Natural killer cell (primary cell): ENCODE data around the gene HSD17B2. TPM values are rescaled to one million over a fixed set of nuclear protein-coding genes. Genes with fewer than 3 reads are reported as not detected.

ENCODE experiments used
- ATAC-seq, 3 donors: fragments of 150-1000 bp in 2 of 3; fragments of 200-7000 bp in 1 of 3; cut with Tn5 transposase; 1 replicate in 1 of 3; 2 replicates in 2 of 3; pipeline ENCODE4 v1.10.0; 2021; ENCODE audit warnings: mild to moderate bottlenecking in 2 of 3, moderate library complexity in 2 of 3
- DNase-seq, 2 donors: peaks; one replicate each; pipeline versions ENCODE4 v3.0.0 to v3.0.0-alpha.2; 2013 to 2021; ENCODE audit warnings: mixed read lengths in 1 of 2
- H3K27ac ChIP-seq: one replicate; pipeline ENCODE4 v1.5.1; 2013; ENCODE audit warnings: mild to moderate bottlenecking, low read length
- H3K27me3 ChIP-seq: one replicate; pipeline ENCODE4 v1.6.1; 2013; ENCODE audit warnings: low read length; ENCODE audit not compliant: control insufficient read depth, insufficient read depth
- H3K36me3 ChIP-seq: one replicate; pipeline ENCODE4 v1.6.1; 2013; ENCODE audit warnings: low read length; ENCODE audit not compliant: control insufficient read depth, insufficient read depth
- H3K4me1 ChIP-seq: one replicate; pipeline ENCODE4 v1.6.1; 2013; ENCODE audit warnings: low read length; ENCODE audit not compliant: control insufficient read depth, insufficient read depth
- H3K4me3 ChIP-seq: one replicate; pipeline ENCODE4 v1.5.1; 2013; ENCODE audit warnings: low read length
- H3K9me3 ChIP-seq: one replicate; pipeline ENCODE4 v1.6.1; 2013; ENCODE audit warnings: low read length; ENCODE audit not compliant: control insufficient read depth, insufficient read depth
- H3K27ac Mint-ChIP-seq, 2 donors: one replicate each; pipeline ENCODE4 v1.8.0; 2022; ENCODE audit warnings: mild to moderate bottlenecking in 2 of 2, mixed read lengths in 2 of 2, moderate library complexity in 1 of 2
- H3K27me3 Mint-ChIP-seq, 2 donors: one replicate each; pipeline ENCODE4 v1.8.0; 2022; ENCODE audit warnings: low read depth in 2 of 2, mixed read lengths in 2 of 2
- H3K36me3 Mint-ChIP-seq: one replicate; pipeline ENCODE4 v1.8.0; 2022; ENCODE audit warnings: mixed read lengths
- H3K4me1 Mint-ChIP-seq, 2 donors: one replicate each; pipeline ENCODE4 v1.8.0; 2022; ENCODE audit warnings: mixed read lengths in 2 of 2
- H3K4me3 Mint-ChIP-seq: one replicate; pipeline ENCODE4 v1.8.0; 2022; ENCODE audit warnings: mild to moderate bottlenecking, moderate library complexity, mixed read lengths
- H3K9me3 Mint-ChIP-seq, 2 donors: one replicate each; pipeline ENCODE4 v1.8.0; 2022; ENCODE audit warnings: mixed read lengths in 2 of 2
- CTCF ChIP-seq: fragments of 200-600 bp; IDR thresholded peaks from one replicate; pipeline ENCODE4 v1.8.0; 2022; ENCODE audit warnings: antibody characterized with exemption
- WGBS: methylation state at CpG from one replicate; pipeline ENCODE4 v1.1.7; 2013; ENCODE audit warnings: missing lambda C conversion rate; ENCODE audit not compliant: insufficient coverage; 5-methylcytosine and 5-hydroxymethylcytosine counted together
- intact Hi-C: fragments of 100-400 bp; cut with micrococcal nuclease; formaldehyde crosslinking; loops from one replicate; pipeline ENCODE4 v1.14.2; 2022
- total RNA-seq, 4 donors: library from RNA; stranded (reverse); fragments of 120-200 nt in 1 of 4; gene quantifications; one replicate each; pipeline versions ENCODE4 v1.2.3 to v1.2.4, GENCODE V29; 2013 to 2022

Gene HSD17B2
- total RNA-seq, 3 donors from 2014 or later (not counting 1 experiment from before 2014, with no cell fraction given): not detected

- Mint-ChIP-seq H3K9me3 (no peaks in the 10 kb centered on the region), H3K27me3 (peaks cover 11 to 26% of the 10 kb centered on the region in 2 donors), H3K4me1 (no peaks in the 10 kb centered on the region), H3K27ac (no peak overlapping the region), H3K36me3 (no peaks in the 10 kb centered on the region), H3K4me3 (no peak overlapping the region)
- no peak overlapping the region for H3K27ac ChIP-seq
- H3K4me3 ChIP-seq: no peak overlapping the region
- WGBS: 94% methylated on average over 2 of the region's 3 CpGs
- H3K9me3 ChIP-seq: no peaks in the 10 kb centered on the region
- H3K4me1 ChIP-seq: no peaks in the 10 kb centered on the region
- intact Hi-C loops: no loop called here
- no peak for TF ChIP-seq CTCF
- H3K27me3 ChIP-seq: no peaks in the 10 kb centered on the region
- H3K36me3 ChIP-seq: no peaks in the 10 kb centered on the region
- ATAC-seq: no peak
- DNase-seq: no peak
These were observed 5.2 kb downstream of the HSD17B2 start for GRCh38 chr16:82040296-82040695.

- Histone ChIP-seq H3K27me3 (no peaks in the 10 kb centered on the region), H3K36me3 (no peaks in the 10 kb centered on the region), H3K4me1 (no peaks in the 10 kb centered on the region), H3K27ac (no peak overlapping the region), H3K9me3 (no peaks in the 10 kb centered on the region), H3K4me3 (no peak overlapping the region)
- 83% methylated on average over 4 of the region's 4 CpGs for WGBS
- Mint-ChIP-seq H3K27me3 (peaks cover 11 to 26% of the 10 kb centered on the region in 2 donors), H3K36me3 (no peaks in the 10 kb centered on the region), H3K9me3 (no peaks in the 10 kb centered on the region), H3K4me1 (no peaks in the 10 kb centered on the region), H3K27ac (no peak overlapping the region), H3K4me3 (no peak overlapping the region)
- ATAC-seq: no peak
- no peak for DNase-seq
- intact Hi-C loops: no loop called here
- no peak for TF ChIP-seq CTCF
These were observed 6.5 kb downstream of the HSD17B2 start for GRCh38 chr16:82041542-82041941.

- H3K9me3 ChIP-seq: no peaks in the 10 kb centered on the region
These were observed 7.1 kb downstream of the HSD17B2 start for GRCh38 chr16:82042144-82042543.

More at GRCh38 chr16:82042144-82042543, 7.1 kb downstream of the HSD17B2 start:
- DNase-seq: no peak
- Mint-ChIP-seq H3K4me1 (no peaks in the 10 kb centered on the region), H3K4me3 (no peak overlapping the region), H3K27ac (no peak overlapping the region), H3K27me3 (peaks cover 13 to 30% of the 10 kb centered on the region in 2 donors), H3K36me3 (no peaks in the 10 kb centered on the region), H3K9me3 (no peaks in the 10 kb centered on the region)
- TF ChIP-seq CTCF: no peak
- Histone ChIP-seq H3K36me3 (no peaks in the 10 kb centered on the region), H3K4me1 (no peaks in the 10 kb centered on the region), H3K27ac (no peak overlapping the region), H3K4me3 (no peak overlapping the region), H3K27me3 (no peaks in the 10 kb centered on the region)
- intact Hi-C loops: no loop called here
- ATAC-seq: no peak
- WGBS: 92% methylated on average over 8 of the region's 8 CpGs
